ENCODE data around the gene KCNE1.
"Not testable (repeated sequence)": the region's sequence is repeated elsewhere in the genome, so short reads cannot be mapped to it uniquely, and the experiment has no call there.

Gene KCNE1

DNA sequence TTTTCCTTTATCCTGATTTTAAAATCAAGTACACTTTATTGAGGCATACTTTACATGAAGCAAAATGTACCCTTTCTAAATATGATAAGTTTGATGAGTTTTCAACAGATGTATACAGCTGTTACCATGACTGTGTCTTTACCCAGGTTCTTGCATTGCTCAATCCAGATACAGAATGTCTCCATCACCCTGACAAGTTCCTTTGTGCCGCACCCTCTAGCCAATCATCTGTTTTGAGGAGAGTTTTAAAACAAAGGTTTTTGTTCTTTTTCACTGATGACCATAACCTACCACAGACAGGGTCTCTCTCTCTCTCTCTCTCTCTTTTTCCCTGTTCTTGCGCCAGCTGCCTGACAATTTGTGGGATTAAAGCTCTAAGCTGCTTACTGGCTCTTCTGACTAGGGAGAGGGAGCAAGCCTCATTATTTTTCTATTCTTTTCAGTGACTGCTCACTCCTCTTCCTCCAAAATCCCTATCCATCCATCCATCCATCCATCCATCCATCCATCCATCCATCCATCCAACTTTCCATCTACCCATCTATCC is 1.2 kb upstream of the KCNE1 start:
- DNase-seq, result no peak

DNA sequence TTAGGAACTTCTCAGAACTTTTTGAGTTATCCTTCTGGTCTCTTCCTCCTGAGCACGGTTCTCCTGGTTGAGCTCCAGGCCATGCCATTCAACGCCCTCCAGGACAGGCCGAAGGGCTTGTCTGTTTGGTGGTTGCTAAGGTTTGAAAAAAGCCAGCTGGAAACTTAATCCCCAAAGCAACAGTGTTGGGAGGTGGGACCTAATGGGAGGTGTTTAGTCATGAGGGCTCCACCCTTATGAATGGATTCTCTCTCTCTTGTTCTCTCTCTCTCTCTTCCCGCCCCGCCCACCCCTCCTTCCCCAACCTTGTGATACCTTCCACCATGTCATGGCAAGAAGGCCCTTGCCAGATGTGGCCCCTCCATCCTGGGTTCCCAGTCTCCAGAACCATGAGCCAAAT is 829 bp downstream of the KCNE1 start:
- DNase-seq, result no peak

DNA sequence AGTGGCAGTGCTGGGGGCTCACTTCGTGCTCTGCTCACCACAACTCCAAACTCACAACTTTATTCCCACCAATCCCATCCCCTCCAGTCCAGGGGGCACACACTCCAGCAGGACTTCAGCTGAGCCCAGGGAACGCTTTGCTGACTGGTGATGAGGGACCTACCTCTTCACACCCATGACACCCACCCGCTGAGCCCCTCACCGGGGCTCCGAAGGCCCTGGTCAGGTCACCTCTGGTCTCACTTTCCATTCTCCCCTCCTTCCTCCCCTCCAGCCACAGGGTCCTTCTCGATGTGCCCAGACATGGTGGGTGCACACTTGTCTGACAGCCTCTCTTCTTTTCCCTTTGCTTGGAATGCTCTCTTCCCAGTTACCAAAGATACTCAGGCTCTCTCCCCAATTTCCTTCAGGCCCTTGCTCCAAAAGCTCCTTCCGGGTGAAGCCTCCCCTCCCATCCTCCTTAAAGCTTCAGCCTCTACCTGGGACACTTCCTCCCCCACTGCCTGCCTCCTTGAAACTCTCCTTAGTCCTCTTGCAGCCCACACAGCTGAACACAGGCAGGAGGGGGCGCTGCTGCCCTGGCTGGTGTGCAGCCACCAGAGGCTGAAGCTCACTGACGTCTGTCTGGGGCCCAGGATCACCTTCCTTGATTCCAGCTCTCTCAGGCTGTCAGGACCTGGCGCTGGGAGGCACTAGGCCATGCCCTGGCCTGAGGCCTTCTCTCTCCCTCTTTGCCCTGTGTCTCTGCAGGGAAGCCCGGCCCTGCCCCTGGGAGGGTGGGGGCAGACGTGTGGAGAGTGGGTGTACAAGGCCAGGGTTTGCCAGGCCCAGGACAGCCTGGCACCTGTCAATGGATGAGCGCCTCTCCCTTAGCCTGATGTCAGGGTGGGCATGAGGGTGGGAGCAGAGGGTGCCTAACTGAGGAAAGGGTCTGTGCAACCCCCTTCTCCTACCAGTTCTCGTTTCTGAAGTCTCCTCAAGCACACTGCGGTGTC is 1.6 kb downstream of the KCNE1 start:
- DNase-seq, result peak in 33 of 56 donors; percentile 1 to 60 (median 26)

DNA sequence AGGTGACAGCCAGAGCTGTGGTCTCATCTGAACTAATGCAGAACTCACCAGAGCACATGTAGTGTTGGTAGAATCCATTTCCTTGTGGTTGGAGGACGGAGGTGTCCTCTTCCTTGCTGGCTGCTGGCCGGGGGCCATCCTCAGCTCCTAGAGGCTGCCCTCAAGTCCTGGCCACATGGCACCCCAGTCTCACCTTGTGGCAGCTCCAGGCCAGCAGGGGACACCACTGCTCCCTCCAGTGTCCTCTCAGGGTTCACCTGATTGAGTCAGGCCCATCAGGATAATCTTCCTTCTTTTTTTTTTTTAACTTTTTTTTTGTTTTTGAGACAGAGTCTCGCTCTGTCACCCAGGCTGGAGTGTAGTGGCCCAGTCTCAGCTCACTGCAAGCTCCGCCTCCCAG is 2.9 kb downstream of the KCNE1 start:
- DNase-seq, result no peak

DNA sequence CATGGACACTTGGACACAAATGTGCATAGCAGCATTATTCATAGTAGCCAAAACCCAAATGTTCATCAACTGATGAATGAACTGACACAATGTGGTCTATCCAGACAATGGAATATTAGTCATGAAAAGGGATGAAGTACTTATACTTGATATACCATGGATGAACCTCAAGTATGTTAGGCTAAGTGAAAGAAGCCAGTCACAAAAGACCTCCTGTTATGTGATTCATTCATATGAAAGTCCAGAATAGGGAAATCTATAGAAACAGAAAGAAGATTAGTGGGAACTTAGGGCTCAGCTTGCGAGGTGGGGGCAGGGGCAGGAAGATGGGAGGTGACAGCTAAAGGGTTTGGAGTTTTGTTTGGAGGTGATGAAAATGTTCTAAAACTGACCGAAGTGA is 7.4 kb downstream of the KCNE1 start:
- DNase-seq, result no peak

DNA sequence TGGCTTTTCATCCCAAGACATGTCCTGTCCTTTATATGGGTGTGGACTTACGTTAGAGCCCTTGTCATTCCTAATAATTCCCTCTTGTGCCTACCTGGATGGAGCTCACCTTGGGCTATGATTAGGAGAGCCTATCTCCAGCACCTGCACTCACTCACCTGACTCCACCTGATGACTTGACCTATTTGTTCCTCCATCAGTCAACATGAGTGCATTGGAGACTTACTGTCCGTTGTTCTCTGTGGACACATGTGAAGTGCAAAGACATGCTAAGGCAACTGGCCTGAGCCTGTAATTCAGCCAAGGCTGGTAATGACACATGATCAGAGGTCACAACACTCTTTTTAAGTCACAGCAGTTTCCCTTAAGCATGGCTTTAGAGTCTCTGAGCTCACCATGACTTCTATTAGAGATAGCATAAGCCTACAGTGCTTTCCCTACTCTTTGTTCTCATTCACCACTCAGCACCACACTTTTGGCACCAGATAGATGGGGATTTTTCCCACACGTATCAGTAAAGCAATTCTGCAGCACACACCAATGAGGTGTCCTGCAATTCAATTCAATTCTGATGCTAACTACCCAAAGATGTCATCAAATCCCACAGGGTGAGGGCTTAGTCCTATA is 9.4 kb downstream of the KCNE1 start:
- no peak for DNase-seq

DNA sequence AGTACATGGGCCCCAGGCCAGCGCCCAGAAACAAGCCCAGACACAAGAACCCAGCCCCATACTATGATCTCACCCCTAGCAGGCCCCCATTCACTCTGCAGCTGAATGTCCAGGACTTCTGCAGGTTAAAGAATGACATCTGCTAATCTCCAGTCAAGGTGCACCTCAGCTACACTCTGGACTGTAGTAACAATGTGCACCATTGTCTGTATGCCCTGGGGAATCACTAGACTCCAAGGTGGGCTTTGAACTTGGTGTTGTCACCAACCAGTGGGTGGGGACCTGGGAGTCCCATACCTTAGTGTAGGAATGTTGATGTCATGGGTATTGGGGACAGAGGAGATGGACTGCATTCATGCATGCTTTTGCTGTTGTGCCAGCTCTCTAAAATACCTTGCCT is 10.3 kb downstream of the KCNE1 start:
- no peak for DNase-seq

DNA sequence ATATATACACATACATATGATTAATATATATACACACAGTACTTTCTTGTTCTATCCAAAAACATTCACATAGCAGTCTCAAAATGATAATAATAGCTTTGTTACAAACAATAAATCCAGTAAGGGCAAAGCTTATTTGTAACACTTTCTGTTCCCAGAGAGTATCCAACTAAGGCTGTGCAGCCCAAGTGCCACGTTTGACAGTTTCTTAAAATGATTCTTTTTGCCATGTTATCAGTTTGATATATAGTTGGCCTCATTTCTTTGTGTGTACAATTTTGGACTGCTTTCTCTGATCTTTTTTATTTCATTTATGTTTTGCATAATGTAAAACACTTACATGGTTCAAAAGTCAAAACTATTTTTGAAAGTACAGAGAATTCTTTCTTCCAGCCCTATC is 11.8 kb downstream of the KCNE1 start:
- DNase-seq, result no peak

DNA sequence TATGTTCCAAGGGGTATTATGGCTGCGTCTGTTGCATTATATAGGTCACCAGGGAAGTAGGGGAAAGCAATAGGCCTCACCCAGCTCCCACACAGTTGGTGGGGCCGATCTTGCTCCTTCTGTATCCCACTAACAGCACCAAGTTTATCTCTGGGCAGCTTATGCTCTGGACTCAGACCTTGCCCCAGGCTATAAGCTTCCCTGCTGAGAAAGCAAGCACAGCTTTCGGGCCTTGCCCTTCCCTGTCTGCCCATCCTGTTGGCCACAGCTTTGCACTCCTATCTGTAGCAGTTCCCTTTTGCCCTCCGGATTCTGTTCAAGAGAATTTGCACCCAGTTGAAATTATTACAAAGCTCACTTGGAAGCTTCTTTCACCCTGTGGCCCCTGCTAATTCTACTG is 12.9 kb downstream of the KCNE1 start:
- DNase-seq, result no peak

DNA sequence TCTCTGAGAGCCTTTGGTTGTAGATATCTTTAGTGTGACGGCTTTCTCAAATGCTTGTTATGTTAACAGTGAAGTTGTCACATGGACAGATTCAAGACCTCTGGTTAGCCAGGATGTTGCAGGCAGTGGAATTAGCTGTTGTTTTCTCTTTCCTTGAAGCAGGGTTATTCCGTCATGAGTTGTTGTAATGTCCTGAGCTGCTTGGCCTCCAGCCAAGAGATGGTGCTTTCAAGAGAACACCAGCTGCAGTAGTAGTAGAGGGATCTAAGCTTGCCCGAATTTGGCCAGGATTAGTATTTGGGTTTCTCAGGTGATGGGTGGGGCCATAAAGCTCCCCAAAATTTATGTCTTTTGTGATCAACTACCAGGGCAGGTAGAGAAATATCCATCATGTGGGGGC is 13.4 kb downstream of the KCNE1 start:
- DNase-seq, result no peak

DNA sequence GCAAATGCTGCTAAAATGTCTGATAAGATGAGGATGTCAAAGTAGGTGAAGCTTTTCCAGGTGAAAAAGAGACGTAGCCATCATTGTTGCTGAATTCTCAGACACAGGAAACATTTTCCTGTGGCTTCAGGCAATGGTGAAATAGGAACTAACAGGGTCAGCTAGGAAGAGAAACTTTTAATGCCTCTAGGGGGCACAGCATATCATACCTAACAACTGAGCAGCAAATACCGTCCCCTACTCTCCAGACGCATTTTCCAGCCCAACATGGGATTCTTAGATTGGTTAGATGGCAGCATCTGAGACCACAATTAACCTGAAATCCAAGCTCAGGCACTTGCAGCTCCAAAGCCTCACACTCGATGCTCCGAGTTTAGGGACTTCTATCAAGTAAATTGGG is 28.2 kb downstream of the KCNE1 start:
- not testable (repeated sequence) for DNase-seq

DNA sequence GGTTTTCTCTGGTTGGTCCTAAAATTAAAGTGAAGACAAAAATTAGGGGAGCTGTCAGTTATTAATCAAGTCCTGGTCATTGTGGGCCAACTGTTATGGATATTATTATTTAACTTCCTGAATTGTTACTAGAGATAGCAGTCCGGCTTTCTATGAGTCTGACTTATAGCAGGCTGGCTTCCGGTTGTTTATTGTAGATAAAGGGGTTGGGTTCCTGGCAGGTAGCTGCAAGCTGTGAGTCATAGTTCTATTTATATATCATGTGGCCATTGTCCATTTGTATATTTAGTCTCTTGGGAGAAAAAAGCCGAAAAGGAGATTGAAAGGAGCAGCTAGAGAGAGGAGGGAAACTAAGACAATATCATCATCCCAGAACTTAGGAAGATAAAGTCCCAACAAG is 28.6 kb downstream of the KCNE1 start:
- not testable (repeated sequence) for DNase-seq

DNA sequence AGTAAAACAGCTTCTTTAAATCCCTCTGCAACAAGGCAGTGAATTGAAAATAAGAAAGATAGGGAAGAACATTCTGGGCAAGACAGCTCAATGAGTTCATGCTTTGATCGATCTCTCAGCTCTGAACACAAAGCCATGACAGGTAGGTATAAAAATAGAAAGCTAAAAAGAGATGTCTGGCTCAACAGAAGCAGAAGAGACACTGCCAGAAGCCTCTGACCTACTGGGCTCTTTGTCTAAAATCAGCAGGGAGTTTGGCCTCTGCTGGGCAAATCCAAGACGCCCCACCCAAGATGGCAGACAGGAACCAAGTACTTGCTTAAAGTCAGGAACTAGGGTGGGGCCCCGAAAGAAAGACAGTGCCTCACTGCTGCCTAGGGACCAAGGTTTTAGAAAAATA is 44.7 kb downstream of the KCNE1 start:
- DNase-seq, result not testable (repeated sequence)

DNA sequence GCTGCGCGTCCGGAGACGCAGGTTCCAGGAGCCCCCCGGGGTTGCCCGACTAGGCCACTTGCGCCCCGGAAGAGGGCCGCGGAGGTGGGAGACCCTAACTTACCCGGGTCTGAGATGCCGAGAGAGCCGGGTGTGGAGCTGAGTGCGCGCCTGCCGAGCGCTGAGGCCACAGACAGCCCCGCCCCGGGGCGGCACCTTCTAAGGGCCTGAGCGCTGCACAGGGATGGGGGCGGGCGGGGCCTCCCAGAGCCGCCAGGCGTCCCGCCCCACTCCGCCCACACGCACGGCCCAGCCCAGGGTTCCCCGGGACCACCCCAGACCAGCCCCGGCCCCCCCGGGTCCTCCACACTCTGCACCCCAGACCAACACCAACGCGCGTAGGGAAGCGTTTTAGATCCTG is 52.6 kb downstream of the KCNE1 start:
- DNase-seq, result not testable (repeated sequence)

DNA sequence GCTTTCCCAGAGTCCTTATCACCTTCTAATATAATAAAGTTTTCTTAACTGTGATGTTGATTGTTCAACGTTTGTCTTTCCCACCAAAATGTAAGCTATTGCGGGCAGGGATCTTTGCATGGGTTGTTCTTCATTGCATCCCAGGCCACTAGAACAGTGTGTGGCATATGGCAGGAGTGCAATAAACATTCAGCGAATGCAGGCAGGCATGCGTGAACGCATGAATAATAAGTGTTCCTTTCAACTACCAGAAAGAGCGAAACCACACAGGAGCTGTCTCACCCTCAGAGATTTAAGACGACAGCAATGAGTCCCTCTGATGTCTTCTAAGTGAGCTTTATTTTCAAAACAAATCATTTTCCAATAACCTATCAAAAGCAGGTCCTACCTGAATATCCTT is 53.7 kb downstream of the KCNE1 start:
- DNase-seq, result not testable (repeated sequence)

DNA sequence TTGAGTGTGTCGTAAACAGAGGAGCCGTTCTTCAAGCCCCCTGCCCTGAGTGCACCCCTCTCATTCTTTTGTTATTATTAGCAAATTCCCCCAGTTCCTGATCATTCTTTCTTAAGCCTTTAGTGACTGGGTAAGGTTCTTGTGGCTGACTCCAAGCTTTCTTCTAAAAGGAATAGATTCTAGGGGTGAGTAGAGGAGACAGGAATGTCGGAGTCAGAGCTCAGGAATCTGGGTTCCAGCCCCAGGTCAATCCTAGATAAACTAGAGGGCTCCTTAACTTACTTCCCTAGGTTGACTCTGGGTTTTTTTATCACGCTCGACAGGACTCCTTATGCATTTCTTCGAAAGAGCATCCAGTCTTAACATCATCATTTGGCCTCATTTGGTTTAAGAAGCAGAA is 55.8 kb downstream of the KCNE1 start:
- not testable (repeated sequence) for DNase-seq

DNA sequence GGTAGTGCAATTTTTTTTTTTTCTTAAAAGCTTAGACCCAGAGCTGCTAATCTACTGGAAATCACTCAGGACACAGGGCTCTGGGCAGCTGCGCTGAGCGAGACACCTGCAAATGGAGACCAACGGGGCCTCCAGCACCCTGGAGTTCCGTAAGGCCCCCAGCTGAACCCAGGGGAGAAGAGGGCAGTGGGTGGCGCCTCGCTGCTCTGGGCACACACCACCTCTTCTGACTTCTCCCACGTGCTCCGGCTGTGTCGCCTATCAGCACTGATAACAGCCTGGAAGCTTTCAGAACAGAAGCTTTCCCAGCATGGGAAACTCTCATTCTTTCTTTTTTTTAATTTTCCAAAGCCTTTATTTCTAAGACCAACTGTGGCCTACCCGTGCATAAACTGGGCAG is 56.4 kb downstream of the KCNE1 start:
- not testable (repeated sequence) for DNase-seq

DNA sequence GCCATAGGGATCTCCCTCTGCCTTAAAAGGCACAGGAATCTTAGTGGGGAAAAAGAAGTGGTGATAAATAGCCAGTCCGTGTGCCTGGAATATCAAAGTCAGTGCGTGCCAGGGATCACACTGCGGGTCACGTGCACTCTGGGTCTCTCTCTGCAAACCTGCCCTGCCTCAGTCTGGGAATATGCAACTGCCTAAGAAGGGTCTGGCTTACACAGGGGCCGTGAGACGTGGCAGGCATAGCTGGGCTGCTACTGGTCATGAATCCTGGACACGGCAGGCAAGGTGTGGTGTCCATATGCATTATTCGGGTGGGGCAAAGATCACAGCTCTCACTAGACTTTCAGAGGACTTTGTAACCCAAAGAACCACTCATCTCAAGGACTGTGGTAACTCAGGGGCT is 65.0 kb downstream of the KCNE1 start:
- DNase-seq, result not testable (repeated sequence)

DNA sequence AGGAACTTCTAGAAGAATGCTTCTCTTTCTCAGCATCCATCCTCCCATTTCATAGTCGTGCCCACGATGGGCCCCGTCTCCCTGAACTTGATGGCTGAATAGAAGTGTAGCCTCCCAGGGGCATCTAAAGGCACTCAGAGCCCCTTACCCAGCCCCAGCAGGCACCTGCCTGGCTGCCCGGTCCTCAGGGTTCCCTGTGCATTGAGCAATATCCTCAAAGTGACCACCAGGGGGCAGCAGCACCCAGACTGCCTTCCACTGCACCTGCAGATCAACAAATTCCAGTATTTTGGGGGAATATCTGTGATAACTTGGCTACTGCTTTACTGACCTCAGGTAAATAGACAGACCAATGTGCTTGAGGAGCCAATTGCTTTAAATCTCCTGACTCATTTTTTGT is 68.5 kb downstream of the KCNE1 start:
- not testable (repeated sequence) for DNase-seq

DNA sequence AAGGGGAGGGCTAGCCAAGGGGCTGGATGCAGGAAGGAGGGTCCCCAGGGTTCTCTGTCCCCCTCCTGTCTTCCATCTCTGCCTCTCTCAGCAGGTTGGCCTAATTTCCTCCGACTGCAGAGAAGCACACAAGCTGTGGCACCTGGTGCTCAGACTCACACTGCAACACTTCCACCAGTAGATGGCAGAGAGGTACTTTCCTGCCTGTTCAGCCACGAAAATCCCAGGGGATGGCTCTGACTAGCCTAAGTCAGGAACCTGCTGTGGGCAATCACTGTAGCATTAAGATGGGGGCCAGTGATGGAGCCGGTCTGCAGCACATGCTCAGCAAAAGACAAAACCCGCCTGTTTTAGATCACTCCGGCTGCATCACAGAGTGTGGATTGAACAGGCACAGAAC is 82.3 kb downstream of the KCNE1 start:
- DNase-seq, result not testable (repeated sequence)

DNA sequence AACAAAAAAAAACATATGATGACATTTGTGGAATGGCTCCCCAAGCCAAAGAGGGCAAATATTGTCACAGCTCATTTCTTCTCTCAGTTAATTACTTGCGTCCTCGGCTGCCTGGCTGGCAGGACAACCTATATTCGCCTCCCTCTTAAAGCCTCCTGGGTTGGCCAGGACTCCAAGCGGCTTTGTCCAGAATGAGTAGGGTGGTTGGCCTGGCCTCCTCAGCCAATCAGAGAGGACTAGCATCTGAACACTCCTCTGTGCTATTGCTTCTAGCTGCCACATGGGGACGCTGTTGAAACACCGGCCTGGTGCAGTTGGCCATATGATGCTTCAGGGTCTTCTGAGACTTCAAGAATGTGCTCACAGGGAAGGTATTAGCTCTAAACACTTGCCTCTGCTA is 83.6 kb downstream of the KCNE1 start:
- not testable (repeated sequence) for DNase-seq

DNA sequence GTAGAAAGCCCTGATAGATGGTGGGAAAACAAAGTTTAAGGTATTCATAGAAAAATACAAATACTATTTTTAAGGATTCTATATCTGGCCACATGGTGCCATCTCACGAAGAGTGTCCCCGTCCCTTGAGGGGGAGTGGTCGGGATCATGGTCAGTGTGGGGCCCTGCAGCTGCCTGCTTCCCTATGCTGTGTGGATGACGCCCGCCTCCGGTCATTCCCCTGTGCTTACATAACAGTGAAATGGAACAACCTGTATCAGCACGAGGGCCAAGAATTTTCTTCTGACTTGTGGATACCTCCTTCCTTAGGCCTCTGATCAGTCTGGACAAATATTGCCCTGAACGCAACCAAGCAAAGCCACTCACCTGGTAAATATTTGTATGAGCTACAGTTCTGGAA is 84.7 kb downstream of the KCNE1 start:
- DNase-seq, result not testable (repeated sequence)
